HepG2 (cell line): ENCODE results near the gene IQCE. TPM values are rescaled to one million over a fixed set of nuclear protein-coding genes. Genes with fewer than 3 reads are reported as not detected.
A peak's percentile ranks its signal among the peaks of the same experiment; 100 is the strongest.

ENCODE experiments used
- FOSL1 ChIP-seq: sonication (generic); formaldehyde crosslinking; IDR thresholded peaks from 2 replicates; pipeline ENCODE4 v1.9.0; 2021; ENCODE audit warnings: missing genetic modification reagents, borderline replicate concordance
- MED1 ChIP-seq: sonication (generic); formaldehyde crosslinking; IDR thresholded peaks from 2 replicates; pipeline ENCODE4 v1.4.0; 2020; ENCODE audit warnings: missing genetic modification reagents
- NR2C2 ChIP-seq: sonication (generic); formaldehyde crosslinking; IDR thresholded peaks from 2 replicates; pipeline ENCODE4 v1.4.0; 2020; ENCODE audit warnings: missing genetic modification reagents, mild to moderate bottlenecking, moderate library complexity, borderline replicate concordance
- PHF21A ChIP-seq: sonication (generic); formaldehyde crosslinking; IDR thresholded peaks from 2 replicates; pipeline ENCODE4 v1.5.0; 2020; ENCODE audit warnings: mild to moderate bottlenecking, missing genetic modification reagents
- RARG ChIP-seq: sonication (generic); formaldehyde crosslinking; IDR thresholded peaks from 2 replicates; pipeline ENCODE4 v1.4.0; 2020; ENCODE audit warnings: low read depth, mild to moderate bottlenecking, missing genetic modification reagents
- SIX4 ChIP-seq: sonication (generic); formaldehyde crosslinking; IDR thresholded peaks from 2 replicates; pipeline ENCODE4 v1.4.0; 2020; ENCODE audit warnings: missing genetic modification reagents
- ZFYVE20 ChIP-seq: sonication (generic); formaldehyde crosslinking; IDR thresholded peaks from 2 replicates; pipeline ENCODE4 v1.8.0; 2023; ENCODE audit warnings: low read depth, mild to moderate bottlenecking, moderate library complexity, missing genetic modification reagents, borderline replicate concordance
- ZNF124 ChIP-seq: sonication (generic); formaldehyde crosslinking; IDR thresholded peaks from 2 replicates; pipeline ENCODE4 v1.4.0; 2020; ENCODE audit warnings: missing genetic modification reagents
- ZNF256 ChIP-seq: sonication (generic); formaldehyde crosslinking; conservative IDR thresholded peaks from 2 replicates; pipeline ENCODE4 v1.4.0; 2020; ENCODE audit warnings: missing genetic modification reagents
- ZNF644 ChIP-seq: IDR thresholded peaks from 2 replicates; pipeline ENCODE4 v1.6.1; 2016; ENCODE audit warnings: low read depth
- ZSCAN29 ChIP-seq: sonication (generic); formaldehyde crosslinking; conservative IDR thresholded peaks from 2 replicates; pipeline ENCODE4 v1.4.0; 2020; ENCODE audit warnings: mild to moderate bottlenecking, missing genetic modification reagents
- polyA plus RNA-seq, 8 experiments: library from polyadenylated mRNA; depleted of rRNA in 3 of 8; stranded (reverse) in 7 of 8; unstranded in 1 of 8; fragments of >200 nt; fragmentation: Illumina TruSeq in 4 of 8; extraction: Trizol in 4 of 8; gene quantifications; 2 replicates each; pipeline versions ENCODE4 v1.2.1 to v1.2.3, GENCODE V29; 2011 to 2016; ENCODE audit warnings: low read depth in 4 of 8, missing spikeins in 1 of 8, mixed read lengths in 1 of 8; ENCODE audit not compliant: insufficient read depth in 1 of 8
- total RNA-seq, 5 experiments: library from RNA; depleted of rRNA; stranded (reverse); fragments of >200 nt; fragmentation: Illumina TruSeq; extraction: Trizol; gene quantifications; 2 replicates each; pipeline ENCODE4 v1.2.3, GENCODE V29; 2016; ENCODE audit warnings: low read depth in 1 of 5
- TF ChIP-seq, protein P1 (sequence below): sonication (generic); formaldehyde crosslinking; IDR thresholded peaks from 2 replicates; pipeline ENCODE4 v1.4.0; 2020; ENCODE audit warnings: missing genetic modification reagents
- TF ChIP-seq, protein P2 (sequence below): sonication (generic); formaldehyde crosslinking; IDR thresholded peaks from 2 replicates; pipeline ENCODE4 v1.5.1; 2020; ENCODE audit warnings: mild to moderate bottlenecking, missing genetic modification reagents, moderate library complexity
- TF ChIP-seq, protein P3 (sequence below): sonication (generic); formaldehyde crosslinking; IDR thresholded peaks from 2 replicates; pipeline ENCODE4 v1.9.0; 2021; ENCODE audit warnings: missing genetic modification reagents, borderline replicate concordance
- TF ChIP-seq, protein P4 (sequence below): sonication (generic); formaldehyde crosslinking; IDR thresholded peaks from 2 replicates; pipeline ENCODE4 v1.9.0; 2021; ENCODE audit warnings: missing genetic modification reagents, borderline replicate concordance
- TF ChIP-seq, protein P5 (sequence below), 2 experiments: IDR thresholded peaks; 2 replicates each; pipeline ENCODE4 v1.6.1; 2011 to 2012; ENCODE audit warnings: low read length in 2 of 2, borderline replicate concordance in 1 of 2, low read depth in 1 of 2, mild to moderate bottlenecking in 1 of 2, moderate library complexity in 1 of 2

IQCE gene
- total and polyA plus RNA-seq, 2 of the 13 experiments (the other 11 are each of a cell fraction or from before 2014, with no cell fraction given) = 1.5 to 2.5 TPM

DNA sequence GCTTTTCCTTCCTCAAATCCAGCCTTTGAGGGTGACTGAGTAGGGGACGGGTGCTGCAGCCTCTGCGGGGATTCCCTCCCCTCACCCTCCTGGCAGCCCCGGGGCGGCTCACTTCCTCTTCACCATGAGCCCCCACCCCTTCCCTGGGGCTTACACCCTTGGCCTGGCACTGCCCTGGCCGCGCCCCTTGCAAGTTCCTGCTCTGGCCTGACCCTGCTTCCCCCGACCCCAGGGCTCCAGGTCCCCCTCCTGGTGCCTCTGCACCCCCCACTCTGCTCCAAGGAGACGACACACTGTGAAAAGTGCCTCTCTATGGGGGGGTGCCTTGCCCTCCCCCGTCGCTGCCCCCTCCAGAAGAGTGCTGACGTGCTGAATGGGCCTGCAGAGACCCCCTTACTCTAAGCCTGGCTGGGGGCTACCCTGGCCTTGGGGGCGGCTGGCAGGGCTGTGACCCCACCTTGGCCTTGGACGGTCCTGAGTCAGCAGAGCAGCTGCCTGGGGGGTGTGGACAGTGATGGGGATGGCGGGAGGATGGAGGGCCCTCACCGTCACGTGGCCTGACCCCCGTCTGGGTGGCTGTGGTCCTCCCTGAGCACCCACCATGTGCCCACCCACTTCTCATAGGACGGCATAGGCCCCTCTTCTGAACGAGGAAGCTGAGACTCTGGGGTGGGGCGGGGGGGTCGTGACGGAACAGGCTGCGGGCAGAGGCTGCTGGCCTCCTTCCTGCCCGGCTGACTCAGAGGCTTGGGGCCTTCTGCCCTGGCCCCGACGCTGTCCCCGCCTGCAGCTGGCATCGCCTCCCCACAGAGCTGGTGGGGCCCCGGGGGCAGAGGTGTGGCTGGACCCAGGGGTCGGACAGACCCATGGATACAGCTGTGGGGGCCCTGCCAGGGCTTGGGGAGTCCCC is 29.4 kb upstream of the IQCE start (continued):
- TF ChIP-seq, protein P1, sequence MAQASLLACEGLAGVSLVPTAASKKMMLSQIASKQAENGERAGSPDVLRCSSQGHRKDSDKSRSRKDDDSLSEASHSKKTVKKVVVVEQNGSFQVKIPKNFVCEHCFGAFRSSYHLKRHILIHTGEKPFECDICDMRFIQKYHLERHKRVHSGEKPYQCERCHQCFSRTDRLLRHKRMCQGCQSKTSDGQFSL (CRISPR knock-in tag) = no peak
- TF ChIP-seq ZFYVE20 (CRISPR knock-in tag) (no peak), PHF21A (no peak), MED1 (CRISPR knock-in tag) (no peak), ZNF644 (CRISPR knock-in tag) (no peak), FOSL1 (CRISPR knock-in tag) (no peak), ZSCAN29 (CRISPR knock-in tag) (no peak), RARG (no peak), NR2C2 (CRISPR knock-in tag) (no peak), ZNF256 (CRISPR knock-in tag) (no peak), SIX4 (no peak), ZNF124 (CRISPR knock-in tag) (no peak)
- TF ChIP-seq, protein P2, sequence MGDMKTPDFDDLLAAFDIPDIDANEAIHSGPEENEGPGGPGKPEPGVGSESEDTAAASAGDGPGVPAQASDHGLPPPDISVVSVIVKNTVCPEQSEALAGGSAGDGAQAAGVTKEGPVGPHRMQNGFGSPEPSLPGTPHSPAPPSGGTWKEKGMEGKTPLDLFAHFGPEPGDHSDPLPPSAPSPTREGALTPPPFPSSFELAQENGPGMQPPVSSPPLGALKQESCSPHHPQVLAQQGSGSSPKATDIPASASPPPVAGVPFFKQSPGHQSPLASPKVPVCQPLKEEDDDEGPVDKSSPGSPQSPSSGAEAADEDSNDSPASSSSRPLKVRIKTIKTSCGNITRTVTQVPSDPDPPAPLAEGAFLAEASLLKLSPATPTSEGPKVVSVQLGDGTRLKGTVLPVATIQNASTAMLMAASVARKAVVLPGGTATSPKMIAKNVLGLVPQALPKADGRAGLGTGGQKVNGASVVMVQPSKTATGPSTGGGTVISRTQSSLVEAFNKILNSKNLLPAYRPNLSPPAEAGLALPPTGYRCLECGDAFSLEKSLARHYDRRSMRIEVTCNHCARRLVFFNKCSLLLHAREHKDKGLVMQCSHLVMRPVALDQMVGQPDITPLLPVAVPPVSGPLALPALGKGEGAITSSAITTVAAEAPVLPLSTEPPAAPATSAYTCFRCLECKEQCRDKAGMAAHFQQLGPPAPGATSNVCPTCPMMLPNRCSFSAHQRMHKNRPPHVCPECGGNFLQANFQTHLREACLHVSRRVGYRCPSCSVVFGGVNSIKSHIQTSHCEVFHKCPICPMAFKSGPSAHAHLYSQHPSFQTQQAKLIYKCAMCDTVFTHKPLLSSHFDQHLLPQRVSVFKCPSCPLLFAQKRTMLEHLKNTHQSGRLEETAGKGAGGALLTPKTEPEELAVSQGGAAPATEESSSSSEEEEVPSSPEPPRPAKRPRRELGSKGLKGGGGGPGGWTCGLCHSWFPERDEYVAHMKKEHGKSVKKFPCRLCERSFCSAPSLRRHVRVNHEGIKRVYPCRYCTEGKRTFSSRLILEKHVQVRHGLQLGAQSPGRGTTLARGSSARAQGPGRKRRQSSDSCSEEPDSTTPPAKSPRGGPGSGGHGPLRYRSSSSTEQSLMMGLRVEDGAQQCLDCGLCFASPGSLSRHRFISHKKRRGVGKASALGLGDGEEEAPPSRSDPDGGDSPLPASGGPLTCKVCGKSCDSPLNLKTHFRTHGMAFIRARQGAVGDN = peak; percentile 29; the same call in 1 of the 2 replicates
- TF ChIP-seq, protein P3, sequence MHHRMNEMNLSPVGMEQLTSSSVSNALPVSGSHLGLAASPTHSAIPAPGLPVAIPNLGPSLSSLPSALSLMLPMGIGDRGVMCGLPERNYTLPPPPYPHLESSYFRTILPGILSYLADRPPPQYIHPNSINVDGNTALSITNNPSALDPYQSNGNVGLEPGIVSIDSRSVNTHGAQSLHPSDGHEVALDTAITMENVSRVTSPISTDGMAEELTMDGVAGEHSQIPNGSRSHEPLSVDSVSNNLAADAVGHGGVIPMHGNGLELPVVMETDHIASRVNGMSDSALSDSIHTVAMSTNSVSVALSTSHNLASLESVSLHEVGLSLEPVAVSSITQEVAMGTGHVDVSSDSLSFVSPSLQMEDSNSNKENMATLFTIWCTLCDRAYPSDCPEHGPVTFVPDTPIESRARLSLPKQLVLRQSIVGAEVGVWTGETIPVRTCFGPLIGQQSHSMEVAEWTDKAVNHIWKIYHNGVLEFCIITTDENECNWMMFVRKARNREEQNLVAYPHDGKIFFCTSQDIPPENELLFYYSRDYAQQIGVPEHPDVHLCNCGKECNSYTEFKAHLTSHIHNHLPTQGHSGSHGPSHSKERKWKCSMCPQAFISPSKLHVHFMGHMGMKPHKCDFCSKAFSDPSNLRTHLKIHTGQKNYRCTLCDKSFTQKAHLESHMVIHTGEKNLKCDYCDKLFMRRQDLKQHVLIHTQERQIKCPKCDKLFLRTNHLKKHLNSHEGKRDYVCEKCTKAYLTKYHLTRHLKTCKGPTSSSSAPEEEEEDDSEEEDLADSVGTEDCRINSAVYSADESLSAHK (CRISPR knock-in tag) = no peak
- TF ChIP-seq, protein P4, sequence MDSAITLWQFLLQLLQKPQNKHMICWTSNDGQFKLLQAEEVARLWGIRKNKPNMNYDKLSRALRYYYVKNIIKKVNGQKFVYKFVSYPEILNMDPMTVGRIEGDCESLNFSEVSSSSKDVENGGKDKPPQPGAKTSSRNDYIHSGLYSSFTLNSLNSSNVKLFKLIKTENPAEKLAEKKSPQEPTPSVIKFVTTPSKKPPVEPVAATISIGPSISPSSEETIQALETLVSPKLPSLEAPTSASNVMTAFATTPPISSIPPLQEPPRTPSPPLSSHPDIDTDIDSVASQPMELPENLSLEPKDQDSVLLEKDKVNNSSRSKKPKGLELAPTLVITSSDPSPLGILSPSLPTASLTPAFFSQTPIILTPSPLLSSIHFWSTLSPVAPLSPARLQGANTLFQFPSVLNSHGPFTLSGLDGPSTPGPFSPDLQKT (CRISPR knock-in tag) = no peak
- TF ChIP-seq, protein P5, sequence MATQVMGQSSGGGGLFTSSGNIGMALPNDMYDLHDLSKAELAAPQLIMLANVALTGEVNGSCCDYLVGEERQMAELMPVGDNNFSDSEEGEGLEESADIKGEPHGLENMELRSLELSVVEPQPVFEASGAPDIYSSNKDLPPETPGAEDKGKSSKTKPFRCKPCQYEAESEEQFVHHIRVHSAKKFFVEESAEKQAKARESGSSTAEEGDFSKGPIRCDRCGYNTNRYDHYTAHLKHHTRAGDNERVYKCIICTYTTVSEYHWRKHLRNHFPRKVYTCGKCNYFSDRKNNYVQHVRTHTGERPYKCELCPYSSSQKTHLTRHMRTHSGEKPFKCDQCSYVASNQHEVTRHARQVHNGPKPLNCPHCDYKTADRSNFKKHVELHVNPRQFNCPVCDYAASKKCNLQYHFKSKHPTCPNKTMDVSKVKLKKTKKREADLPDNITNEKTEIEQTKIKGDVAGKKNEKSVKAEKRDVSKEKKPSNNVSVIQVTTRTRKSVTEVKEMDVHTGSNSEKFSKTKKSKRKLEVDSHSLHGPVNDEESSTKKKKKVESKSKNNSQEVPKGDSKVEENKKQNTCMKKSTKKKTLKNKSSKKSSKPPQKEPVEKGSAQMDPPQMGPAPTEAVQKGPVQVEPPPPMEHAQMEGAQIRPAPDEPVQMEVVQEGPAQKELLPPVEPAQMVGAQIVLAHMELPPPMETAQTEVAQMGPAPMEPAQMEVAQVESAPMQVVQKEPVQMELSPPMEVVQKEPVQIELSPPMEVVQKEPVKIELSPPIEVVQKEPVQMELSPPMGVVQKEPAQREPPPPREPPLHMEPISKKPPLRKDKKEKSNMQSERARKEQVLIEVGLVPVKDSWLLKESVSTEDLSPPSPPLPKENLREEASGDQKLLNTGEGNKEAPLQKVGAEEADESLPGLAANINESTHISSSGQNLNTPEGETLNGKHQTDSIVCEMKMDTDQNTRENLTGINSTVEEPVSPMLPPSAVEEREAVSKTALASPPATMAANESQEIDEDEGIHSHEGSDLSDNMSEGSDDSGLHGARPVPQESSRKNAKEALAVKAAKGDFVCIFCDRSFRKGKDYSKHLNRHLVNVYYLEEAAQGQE (IDR thresholded peaks at IDR 0.05; ENCODE audit: borderline replicate concordance in 1 of 2, low read depth in 1 of 2, low read length in 2 of 2) = no peak
